Stimulated activated naive CD4-positive, alpha-beta T cell (primary cell): ENCODE data around the gene CD68.
A peak's percentile ranks its signal among the peaks of the same experiment; 100 is the strongest.
"Not testable (repeated sequence)": the region's sequence is repeated elsewhere in the genome, so short reads cannot be mapped to it uniquely, and the experiment has no call there.

Experiments used
- DNase-seq, 6 experiments: peaks; one replicate each; lab custom pipeline; 2025; lab: John Stamatoyannopoulos, UW

Gene CD68

GRCh38 chr17:7580604-7581575 is 1.5 kb downstream of the CD68 start:
- DNase-seq: no peak

- DNase-seq: no peak
These were observed 3.2 kb downstream of the CD68 start for GRCh38 chr17:7582396-7583252.

- peak; percentile 92 to 97 (median 97) for DNase-seq
These were observed 4.0 kb downstream of the CD68 start, which contains the start of gene MPDU1 for GRCh38 chr17:7583253-7584109. MPDU1 (plus strand) TSS chr17:7583852; CDS start chr17:7583863, 11 bp downstream.

GRCh38 chr17:7586673-7587419 is 7.4 kb downstream of the CD68 start:
- DNase-seq: no peak

GRCh38 chr17:7587420-7588151 is 8.1 kb downstream of the CD68 start:
- no peak for DNase-seq

GRCh38 chr17:7588553-7589203 is 9.2 kb downstream of the CD68 start:
- no peak for DNase-seq

GRCh38 chr17:7589204-7589868 is 9.9 kb downstream of the CD68 start:
- peak; percentile 24 to 64 (median 58) for DNase-seq

- DNase-seq: no peak
These were observed 10.7 kb downstream of the CD68 start, which contains the start of gene SOX15 for GRCh38 chr17:7589891-7590691. SOX15 (minus strand) TSS chr17:7590094; CDS start chr17:7589676, 418 bp downstream.

GRCh38 chr17:7590743-7591142 is 11.3 kb downstream of the CD68 start:
- no peak for DNase-seq

GRCh38 chr17:7591596-7591995 is 12.2 kb downstream of the CD68 start:
- no peak for DNase-seq

GRCh38 chr17:7592422-7593021 is 13.1 kb downstream of the CD68 start:
- DNase-seq: no peak

GRCh38 chr17:7593296-7593695 is 13.9 kb downstream of the CD68 start:
- no peak for DNase-seq

GRCh38 chr17:7597561-7597960 is 18.1 kb downstream of the CD68 start:
- DNase-seq: not testable (repeated sequence)

- DNase-seq: no peak
These were observed 26.8 kb downstream of the CD68 start for GRCh38 chr17:7606280-7606679.

GRCh38 chr17:7610641-7611040 is 31.2 kb downstream of the CD68 start:
- DNase-seq: no peak

- no peak for DNase-seq
These were observed 32.3 kb downstream of the CD68 start for GRCh38 chr17:7611635-7612293.

- no peak for DNase-seq
These were observed 32.8 kb downstream of the CD68 start for GRCh38 chr17:7612294-7612640.
